K562 (cell line): ENCODE measurements around the gene DPH7. TPM values are rescaled to one million over a fixed set of nuclear protein-coding genes. Genes with fewer than 3 reads are reported as not detected.

Source experiments
- CHD2 ChIP-seq: IDR thresholded peaks from 2 replicates; pipeline ENCODE4 v1.6.1; 2011; ENCODE audit warnings: low read depth, low read length
- FOXP4 ChIP-seq: sonication (generic); formaldehyde crosslinking; IDR thresholded peaks from 2 replicates; pipeline ENCODE4 v1.8.0; 2022; ENCODE audit warnings: mild to moderate bottlenecking, missing genetic modification reagents, borderline replicate concordance
- MXD1 ChIP-seq: fragments of 250-450 bp; sonication (Bioruptor Pico); IDR thresholded peaks from 2 replicates; pipeline ENCODE4 v1.8.0; 2021; ENCODE audit warnings: borderline replicate concordance, mild to moderate bottlenecking, moderate library complexity; ENCODE audit not compliant: poor library complexity, severe bottlenecking
- REST ChIP-seq, 2 experiments: fragments of 450-650 bp; formaldehyde crosslinking in 1 of 2; IDR thresholded peaks; 2 replicates each; pipeline versions ENCODE4 v1.4.0 to v1.6.1; 2014 to 2020; ENCODE audit warnings: mild to moderate bottlenecking in 2 of 2, borderline replicate concordance in 1 of 2, low read depth in 1 of 2
- ZNF318 ChIP-seq, 2 experiments: fragments of 450-650 bp; IDR thresholded peaks; 2 replicates each; pipeline ENCODE4 v1.6.1; 2016; ENCODE audit warnings: mild to moderate bottlenecking in 2 of 2, borderline replicate concordance in 1 of 2, low read depth in 1 of 2, moderate library complexity in 1 of 2
- polyA plus RNA-seq, 8 experiments: library from polyadenylated mRNA; depleted of rRNA in 4 of 8; stranded (reverse) in 5 of 8; unstranded in 3 of 8; fragments of >200 nt; fragmentation: Nextera tagmentation in 2 of 8; fragmentation: Illumina TruSeq in 1 of 8; extraction: Ambion mirVana in 2 of 8; extraction: Trizol in 1 of 8; gene quantifications; 2 replicates each; pipeline versions ENCODE4 v1.2.1 to v1.2.3, GENCODE V29; 2011 to 2014; ENCODE audit warnings: inconsistent platforms in 1 of 8, missing spikeins in 1 of 8
- total RNA-seq, 7 experiments: library from RNA; depleted of rRNA in 6 of 7; stranded (reverse); fragments of >200 nt in 6 of 7; fragmentation: Illumina TruSeq in 2 of 7; extraction: Trizol in 2 of 7; gene quantifications; 2 replicates each; pipeline versions ENCODE4 v1.2.1 to v1.2.3, GENCODE V29; 2011 to 2021; ENCODE audit warnings: low replicate concordance in 1 of 7

The DPH7 gene
- total and polyA plus RNA-seq, 9 of the 15 experiments (the other 6 are each of a cell fraction or from before 2014, with no cell fraction given), result 13.9 to 68.6 (median 41.3) TPM

- TF ChIP-seq MXD1 (CRISPR knock-in tag) (no peak), ZNF318 (IDR thresholded peaks at IDR 0.05; ENCODE audit: borderline replicate concordance in 1 of 2, low read depth in 1 of 2) (no peak), REST (IDR thresholded peaks at IDR 0.05; ENCODE audit: borderline replicate concordance) (peak; percentile 76), REST (CRISPR knock-in tag; IDR thresholded peaks at IDR 0.05; ENCODE audit: low read depth) (no peak), FOXP4 (0 out of 2 replicates have a peak, but pooled peaks have one; percentile 20), CHD2 (no peak)
Measured at GRCh38 chr9:137534256-137535119, 44.2 kb downstream of the DPH7 start (continued).
